GM18508 (cell line): ENCODE measurements around the gene SFMBT2.
"Not testable (repeated sequence)": the region's sequence is repeated elsewhere in the genome, so short reads cannot be mapped to it uniquely, and the experiment has no call there.

ENCODE experiments used
- ATAC-seq: cut with Tn5 transposase; IDR thresholded peaks from one replicate; pipeline ENCODE4 v1.9.1; 2021; ENCODE audit warnings: moderate number of reproducible peaks; ENCODE audit not compliant: insufficient read depth, unreplicated experiment

The SFMBT2 gene

DNA sequence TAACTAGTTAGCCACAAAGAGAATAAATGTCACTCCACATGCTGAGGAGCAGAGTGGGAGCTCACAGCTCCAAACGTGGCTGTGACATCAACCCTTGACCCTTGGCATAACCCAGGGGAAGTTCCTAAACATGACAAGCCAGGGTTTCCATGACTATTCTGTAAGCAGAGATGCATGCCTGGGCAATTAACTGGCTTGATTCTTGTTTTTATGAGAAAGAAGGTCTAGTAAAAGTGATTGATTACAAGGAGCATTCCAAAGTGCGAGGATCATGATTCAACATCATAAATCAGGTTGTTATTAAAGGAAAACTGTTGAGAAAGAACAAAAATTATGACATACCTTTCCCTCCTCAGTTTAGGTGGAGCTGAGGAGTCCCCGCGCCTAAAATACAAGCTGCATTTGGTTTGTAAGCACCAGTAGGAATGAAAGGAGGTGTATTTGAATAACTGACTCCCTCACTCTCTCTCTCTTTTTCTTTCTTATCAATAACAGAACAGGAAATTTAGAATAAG, 108.4 kb downstream of the SFMBT2 start:
- ATAC-seq = no peak

GRCh38 chr10:7301006-7301778, 109.6 kb downstream of the SFMBT2 start:
- no peak for ATAC-seq

DNA sequence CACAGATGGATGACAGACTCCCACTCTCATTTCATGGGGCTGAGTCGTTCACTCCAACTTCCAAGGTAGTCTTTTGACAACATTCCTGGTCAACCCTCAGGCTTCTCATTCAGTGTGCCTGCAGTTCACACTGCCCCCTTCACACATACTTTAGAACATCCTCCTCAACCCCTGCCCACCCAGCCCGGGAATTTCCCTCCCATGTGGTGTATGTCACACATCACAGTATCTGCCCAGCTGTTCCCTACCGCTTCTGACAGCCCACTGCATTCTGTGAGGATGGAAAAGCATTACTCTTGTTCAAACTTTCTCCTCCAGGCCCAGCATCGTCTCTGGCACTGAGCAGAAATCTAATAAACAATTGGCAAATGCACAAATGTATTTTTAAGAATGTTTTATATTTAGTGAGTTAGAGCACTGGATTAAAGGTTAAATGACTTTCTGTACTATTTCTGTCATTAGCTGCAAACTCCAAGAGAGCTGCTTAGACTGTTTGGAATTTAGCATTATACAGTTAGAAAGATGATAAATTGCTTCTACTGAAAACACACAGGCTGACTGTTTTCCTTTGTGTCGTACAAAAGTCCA, 110.4 kb downstream of the SFMBT2 start:
- no peak for ATAC-seq

DNA sequence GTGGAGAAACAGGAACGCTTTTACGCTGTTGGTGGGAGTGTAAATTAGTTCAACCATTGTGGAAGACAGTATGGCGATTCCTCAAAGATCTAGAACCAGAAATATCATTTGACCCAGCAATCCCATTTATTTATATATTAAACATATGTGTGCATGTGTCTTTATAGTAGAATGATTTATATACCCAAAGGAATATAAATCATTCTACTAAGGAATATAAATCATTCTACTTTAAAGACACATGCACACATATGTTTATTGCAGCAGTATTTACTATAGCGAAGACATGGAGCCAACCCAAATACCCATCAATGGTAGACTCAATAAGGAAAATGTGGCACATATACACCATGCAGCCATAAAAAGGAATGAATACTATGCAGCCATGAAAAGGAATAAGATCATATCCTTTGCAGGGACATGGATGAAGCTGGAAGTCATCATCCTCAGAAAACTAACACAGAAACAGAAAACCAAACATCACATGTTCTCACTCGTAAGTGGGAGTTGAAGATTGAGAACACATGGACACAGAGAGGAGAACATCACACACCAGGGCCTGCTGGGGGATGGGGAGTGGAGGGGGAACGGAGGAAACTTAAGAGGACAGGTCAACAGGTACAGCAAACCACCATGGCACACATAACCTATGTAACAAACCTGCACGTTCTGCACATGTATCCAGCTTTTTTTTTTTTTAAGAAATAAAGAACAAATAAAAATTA, 111.1 kb downstream of the SFMBT2 start:
- not testable (repeated sequence) for ATAC-seq

DNA sequence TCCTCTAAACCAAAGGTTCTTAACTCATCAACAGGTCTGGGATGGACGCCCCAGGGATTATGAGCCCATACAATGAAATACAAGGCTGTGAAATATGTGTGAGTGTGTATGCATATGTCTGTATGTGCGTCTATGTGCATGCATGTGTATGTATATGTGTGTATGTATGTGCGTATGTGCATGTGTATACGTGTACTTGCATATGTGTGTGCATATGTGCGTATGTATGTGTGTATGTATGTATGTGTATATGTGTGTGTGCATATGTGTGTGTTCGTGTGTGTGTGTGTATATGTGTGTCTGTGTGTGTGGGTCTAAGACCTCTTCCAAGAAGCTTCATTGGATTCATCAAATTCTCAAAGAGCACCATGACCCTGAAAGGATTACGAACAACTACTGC, 112.3 kb downstream of the SFMBT2 start:
- ATAC-seq = no peak

DNA sequence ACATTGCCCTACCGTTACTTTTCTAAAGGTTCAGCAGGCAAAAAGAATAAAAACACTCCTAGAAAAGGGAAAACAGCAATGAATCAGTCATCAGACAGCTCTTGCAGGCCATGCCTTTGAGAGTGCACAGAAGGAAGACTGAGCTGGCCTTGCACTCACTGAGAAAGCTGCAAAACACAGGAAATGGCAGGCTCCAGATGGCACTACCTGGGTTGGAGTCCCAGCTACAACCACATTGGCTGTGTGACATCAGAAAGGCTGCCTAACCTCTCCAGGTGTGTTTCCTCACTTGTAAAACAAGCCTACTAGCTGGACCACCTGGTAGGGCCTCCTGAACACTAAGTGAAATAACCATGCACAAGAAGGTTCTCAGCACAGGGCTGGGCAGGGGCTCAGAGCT, 113.7 kb downstream of the SFMBT2 start:
- ATAC-seq = no peak

- ATAC-seq = no peak
Measured at GRCh38 chr10:7296648-7297047, 114.2 kb downstream of the SFMBT2 start.

GRCh38 chr10:7296076-7296475, 114.8 kb downstream of the SFMBT2 start:
- ATAC-seq = no peak

DNA sequence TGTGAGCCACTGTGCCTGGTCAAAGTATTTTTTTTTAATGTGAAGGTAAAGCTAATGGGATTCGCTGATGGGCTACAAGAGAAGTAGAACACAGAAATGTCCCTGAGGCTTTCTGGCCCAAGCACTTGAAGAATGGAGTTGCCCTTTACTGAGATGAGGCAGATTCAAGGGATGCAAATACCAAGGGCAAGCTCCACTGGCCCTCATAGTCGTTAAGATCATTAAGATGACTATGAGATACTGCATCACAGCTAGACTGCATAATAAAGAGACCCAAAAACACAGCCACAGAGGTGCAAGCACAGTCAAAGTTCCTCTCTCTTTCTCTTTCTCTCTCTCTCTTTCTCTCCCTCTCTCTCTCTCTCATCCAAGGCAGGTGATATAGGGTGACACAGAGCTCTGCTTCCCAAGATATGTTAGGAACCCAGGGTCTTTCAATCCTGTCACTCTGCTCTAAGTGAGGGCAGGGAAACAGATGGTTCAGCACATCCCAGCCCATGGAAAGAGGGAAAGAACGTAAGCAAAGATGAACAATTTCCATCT, 117.4 kb downstream of the SFMBT2 start:
- ATAC-seq = no peak

DNA sequence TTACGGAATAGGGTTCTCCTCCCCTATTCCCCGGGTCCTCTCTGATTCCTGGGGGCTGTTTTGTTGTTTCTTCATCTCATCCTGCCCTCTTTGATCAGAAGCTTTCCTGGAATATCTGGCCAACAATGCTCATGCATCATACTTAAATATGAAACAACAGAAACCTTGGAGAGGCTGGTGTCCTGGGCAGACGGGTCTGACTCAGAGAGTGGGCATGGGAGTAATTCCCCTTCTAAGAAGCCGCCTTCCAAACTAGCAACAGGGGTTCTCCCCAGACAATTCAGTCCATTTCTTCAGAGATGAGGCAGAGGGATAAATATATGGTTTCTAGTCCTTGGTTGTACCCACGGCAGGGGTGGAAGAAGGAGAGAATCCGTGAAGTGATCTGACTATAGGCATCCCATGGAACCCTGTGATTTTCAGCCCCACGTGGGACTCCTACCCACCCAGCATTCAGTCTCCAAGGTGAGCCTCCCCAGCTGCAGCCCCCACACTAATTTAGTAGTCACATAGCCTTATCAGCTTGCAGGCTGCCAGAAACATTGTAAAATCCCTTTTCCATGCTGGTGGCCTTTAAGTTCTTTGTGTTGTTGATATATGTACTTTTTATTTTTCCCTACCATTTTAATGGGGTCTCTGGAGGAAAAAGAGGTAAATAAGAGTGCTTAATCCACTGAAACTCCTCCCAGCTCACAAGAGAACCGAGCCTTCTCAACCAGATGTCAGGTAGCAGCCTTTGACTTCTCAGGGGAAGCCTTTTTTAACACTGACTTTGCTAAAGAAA, 119.2 kb downstream of the SFMBT2 start:
- ATAC-seq = no peak

DNA sequence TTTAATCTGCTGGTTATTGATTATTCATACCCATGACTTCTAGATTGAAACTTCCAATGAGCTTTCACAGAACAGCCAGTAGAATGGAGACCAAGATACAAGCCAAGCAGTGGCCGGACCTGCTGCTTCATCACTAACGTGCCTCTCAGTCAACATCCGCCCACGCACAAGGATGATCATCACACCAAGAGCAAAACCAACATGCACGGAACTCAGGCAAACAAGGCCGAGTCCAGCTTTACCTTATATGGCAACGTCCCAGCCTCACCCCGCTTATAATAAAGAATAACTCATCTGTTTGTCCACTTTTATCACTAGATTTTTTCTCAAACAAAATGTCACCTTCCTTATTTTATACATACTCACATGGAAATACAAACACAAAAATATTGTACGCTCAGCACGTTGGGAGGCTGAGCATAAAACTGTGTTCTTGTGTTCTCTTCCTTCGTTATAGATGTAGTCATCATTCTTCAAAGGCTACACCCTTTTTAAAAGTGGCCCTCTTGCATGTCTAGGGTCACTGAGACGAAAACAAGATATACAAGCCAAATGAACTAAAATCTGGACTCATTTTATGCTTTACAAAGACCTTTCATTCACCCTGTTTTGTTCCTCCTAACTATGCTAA, 122.7 kb downstream of the SFMBT2 start:
- no peak for ATAC-seq

- no peak for ATAC-seq
Measured at GRCh38 chr10:7287377-7287776, 123.5 kb downstream of the SFMBT2 start.

DNA sequence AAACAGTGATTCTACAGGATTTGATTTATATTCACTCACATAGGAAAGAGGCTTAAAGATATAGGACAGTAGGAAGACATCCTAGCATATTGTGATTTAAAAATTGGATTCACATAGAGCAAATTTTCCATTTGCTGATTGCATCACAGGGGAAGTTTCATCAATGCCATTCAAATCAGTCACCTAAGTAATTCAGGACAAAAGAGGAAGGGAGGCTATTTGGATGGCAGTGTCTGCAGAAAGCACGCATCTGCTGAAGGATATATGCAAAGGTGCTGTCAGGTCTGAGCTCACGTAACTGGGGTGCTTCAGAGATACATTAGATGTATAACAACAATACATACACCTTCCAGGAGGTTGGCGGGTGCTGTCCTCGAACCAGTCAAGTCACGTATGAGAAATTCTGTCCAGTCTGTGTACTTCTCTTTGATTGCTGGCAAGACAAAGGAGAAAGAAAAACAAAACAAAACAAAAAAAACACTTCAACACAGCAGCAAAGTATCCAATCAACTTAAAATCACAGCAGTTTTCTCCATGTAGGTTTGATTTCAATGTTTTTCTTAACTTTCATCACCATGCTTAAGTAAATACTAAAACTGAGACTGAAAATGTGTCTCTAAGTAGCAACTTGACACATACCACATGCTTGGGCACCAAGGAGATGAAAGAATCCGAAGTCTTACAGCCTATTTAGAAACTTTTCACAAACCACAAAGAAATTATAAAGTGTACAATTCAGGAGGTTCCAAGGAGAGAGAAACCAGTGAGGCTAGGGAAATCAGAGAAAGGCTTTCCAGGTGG, 125.1 kb downstream of the SFMBT2 start:
- ATAC-seq = no peak

- no peak for ATAC-seq
Measured at GRCh38 chr10:7283246-7283645, 127.6 kb downstream of the SFMBT2 start.

GRCh38 chr10:7282457-7282856, 128.4 kb downstream of the SFMBT2 start:
- no peak for ATAC-seq

DNA sequence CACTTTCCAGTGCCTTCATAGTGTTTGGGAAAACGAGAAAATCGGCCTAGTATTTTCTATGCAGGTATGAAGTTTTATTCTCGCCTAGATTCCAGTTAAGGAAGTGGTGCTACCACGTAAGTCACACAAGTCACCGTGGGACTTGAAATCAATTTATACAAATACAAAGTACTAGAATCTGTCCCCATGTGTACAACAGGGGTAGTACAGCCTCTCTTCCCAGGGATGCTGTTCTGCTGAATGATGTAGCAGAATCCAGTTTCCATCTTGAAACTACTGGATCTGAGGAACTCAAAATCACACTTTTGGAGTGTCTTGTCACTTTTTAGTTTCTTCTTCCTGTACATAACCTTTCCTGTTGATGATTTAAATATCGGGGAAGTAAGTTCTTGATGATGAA, 129.4 kb downstream of the SFMBT2 start:
- ATAC-seq = no peak

GRCh38 chr10:7279303-7279702, 131.5 kb downstream of the SFMBT2 start:
- ATAC-seq = no peak

DNA sequence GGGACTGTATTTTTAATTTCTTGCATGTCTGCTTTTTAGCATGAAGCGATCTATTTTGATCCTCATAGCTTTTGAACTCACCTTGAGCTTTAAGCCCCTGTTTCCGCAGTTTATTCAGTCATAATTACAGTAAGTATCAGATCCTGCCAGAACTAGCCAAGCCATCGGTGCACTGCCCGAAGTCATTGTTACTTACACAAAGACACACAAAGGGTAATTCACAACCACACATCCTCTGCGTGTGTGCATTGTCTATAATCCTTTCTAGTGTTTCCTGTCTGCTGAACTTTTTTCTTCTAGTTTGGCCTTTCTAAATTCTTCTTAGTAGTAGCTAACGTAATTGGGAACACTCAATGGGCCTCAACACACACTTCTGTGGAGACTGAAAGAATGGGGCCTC, 133.0 kb downstream of the SFMBT2 start:
- ATAC-seq = no peak

DNA sequence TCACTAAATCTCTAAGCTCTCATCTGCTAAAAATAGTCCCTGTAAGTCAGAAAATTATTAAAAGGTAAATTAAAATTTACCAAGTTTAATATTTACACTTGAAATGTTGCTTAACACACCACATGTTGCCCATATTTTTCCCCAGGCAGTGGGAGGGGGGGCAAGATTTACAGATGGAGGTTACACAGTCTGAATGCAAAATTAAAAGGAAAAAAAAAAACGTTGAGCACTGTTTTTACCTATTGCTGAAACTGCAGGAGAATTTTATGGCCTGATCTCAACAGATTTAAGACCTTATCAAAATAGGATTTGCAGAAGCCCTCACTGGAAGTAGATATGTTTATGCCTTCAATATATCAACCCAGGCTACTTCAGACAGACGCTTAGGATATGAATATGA, 133.4 kb downstream of the SFMBT2 start:
- ATAC-seq = no peak
